GM19463 (cell line): ENCODE data around the gene COL5A1.
"Not testable (repeated sequence)": the region's sequence is repeated elsewhere in the genome, so short reads cannot be mapped to it uniquely, and the experiment has no call there.

ENCODE experiments used
- ATAC-seq: cut with Tn5 transposase; IDR thresholded peaks from one replicate; pipeline ENCODE4 v1.9.1; 2021; ENCODE audit warnings: mild to moderate bottlenecking, moderate library complexity; ENCODE audit not compliant: unreplicated experiment

The COL5A1 gene

DNA sequence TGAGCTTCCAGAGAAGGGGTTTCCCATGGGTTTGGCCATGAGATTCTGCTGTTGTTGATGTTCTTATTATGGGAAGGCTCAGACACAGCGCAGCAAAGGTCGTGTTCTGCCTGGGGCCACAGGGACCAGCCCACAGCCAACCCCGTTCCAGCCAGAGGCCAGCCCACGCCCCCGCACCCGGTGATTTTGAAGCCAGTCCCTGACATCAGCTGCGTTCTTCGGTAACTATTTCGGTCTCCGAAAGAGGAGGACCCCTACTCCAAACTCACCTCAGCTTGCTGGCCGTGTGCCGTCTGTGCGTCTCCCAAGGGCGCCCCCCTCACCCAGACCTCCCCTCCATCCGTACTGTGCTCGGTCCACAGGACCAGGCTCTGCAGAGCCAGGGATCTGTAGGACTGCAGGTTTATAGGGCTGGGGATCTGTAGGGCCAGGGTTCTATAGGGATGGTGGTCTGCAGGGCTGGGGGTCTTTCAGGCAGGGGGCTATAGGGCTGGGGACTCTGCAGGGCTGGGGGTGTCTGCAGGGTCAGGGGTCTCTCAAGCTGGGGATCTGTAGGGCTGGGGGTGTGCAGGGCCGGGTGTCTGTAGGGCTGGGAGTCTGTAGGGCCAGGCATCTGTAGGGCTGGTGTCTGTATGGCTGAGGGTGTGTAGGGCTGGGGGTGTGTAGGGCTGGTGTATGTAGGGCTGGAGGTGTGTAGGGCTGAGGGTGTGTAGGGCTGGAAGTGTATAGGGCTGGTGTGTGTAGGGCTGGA, 11.8 kb downstream of the COL5A1 start:
- ATAC-seq = no peak

DNA sequence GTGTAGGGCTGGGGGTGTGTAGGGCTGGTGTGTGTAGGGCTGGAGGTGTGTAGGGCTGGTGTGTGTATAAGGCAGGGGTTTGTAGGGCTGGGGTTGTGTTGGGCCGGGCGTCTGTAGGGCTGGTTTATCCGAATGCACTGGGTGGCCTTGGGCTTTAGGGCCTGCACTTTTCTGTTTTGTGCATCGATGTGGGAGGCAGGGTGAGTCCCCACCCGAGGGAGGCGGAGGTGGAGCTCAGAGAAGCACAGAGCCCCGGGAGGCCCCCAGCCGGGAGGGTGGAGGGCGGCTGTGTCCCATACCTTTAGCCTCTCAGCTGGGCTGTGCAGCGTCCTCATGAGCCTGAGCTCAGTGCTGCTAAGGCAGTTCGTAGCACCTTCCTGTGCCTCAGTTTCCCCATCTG, 13.5 kb downstream of the COL5A1 start:
- no peak for ATAC-seq

DNA sequence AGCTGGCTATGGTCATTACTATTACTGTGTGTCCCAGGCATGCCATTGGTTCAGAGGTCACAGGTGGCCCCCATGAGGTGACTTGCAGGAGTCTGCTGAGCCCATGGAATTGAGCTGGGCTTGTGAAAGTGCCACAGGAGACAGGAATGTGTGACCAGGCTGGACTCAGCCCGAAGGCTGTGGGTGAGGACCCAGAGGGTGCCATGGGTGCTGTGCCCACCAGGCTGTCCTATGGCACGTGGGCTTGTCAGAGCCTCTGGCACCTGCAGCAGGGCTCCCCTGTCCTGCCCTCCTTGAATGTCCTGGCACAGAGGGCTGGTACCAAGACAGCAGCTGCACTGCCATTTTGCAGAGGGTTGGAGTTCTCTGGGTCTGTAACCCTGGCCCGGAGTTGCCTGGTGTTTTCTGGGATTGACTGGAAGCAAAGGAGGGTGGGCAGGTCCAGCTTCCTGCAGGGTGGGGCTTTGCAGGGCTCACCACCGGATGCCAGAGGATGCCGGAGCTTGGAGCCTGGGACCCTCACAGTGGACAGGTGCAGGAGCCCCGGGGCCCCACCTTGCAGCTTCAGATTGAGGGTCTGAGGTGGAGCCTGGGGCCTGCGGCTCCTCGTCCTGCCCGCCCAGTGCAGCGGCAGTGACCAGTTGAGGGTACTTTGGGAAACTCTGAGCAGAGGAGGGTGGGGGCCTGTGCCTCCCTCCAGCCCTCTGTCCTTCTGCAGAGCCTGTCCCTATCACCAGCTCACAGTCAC, 14.2 kb downstream of the COL5A1 start:
- no peak for ATAC-seq

GRCh38 chr9:134656334-134657006, 14.9 kb downstream of the COL5A1 start:
- no peak for ATAC-seq

- ATAC-seq = no peak
Observed at GRCh38 chr9:134657666-134658377, 16.2 kb downstream of the COL5A1 start.

DNA sequence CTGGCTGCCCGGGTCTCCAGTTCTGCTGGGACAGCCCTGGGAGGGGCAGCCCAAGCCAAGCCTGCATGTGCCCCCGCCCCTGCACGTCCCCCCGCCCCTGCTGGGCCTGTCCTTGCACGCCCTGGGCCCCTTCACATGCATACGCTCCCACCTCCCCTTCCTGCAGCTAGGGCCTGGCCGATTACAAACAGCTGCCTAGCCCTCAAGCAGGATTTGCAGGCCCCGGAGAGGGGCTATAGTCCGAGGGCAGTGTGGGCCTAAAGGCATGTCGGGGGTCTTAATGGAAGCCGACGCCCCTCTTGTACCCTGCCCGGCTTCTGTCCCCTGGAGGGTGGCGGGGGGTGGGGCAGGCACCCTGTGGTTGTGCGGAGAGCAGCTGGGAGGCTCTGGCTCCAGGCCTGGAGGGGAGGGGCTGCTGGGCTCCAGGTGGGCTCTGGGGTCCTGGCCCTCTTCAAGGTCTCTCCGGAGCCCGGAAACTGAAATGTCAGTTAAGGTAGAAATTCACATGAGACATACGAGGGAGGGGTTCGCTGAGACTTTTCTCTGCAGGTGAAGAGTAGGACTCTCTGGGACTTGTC, 16.9 kb downstream of the COL5A1 start:
- no peak for ATAC-seq

GRCh38 chr9:134659688-134660131, 18.1 kb downstream of the COL5A1 start:
- no peak for ATAC-seq

GRCh38 chr9:134660407-134660806, 18.8 kb downstream of the COL5A1 start:
- no peak for ATAC-seq

- no peak for ATAC-seq
Observed at GRCh38 chr9:134661299-134661698, 19.7 kb downstream of the COL5A1 start.

DNA sequence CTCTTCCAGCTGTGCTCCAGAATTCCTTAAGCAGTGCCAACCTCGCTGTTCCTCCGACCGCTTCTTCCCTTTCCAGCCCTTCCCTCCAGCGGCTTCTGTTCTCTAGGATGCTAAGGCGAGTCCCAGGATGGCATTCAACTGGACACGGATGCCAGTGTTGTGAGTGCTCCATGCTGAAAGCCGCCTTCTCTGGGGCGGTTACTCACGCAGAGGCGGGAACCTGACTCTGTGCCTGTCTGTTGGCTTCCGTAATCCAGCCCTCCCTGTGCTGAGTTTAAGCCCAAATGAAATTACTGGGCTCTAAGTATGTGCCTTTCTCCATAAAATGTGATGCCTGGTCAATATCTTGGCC, 20.2 kb downstream of the COL5A1 start:
- ATAC-seq = no peak

GRCh38 chr9:134662143-134662876, 20.7 kb downstream of the COL5A1 start:
- no peak for ATAC-seq

DNA sequence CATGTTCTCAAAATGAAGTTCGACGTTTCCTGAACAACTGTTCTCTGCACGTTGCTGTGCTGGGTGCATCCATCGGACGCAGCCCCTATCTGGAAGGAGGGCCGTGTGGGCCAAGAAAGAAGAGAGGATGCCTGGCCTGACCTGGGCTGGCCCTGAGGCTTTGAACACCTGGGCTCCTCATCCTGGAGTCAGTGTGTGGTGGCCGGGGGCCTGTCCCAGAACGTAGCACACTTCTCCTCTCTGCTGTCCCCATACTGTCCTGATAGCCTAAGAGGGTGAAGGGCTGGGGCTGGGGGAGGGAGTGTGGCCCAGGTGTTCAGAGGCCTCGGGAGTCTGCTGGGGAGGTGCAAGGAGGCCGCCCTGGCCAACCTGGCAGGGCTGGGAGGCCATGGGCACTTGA, 21.5 kb downstream of the COL5A1 start:
- ATAC-seq = no peak

GRCh38 chr9:134663753-134664415, 22.3 kb downstream of the COL5A1 start:
- no peak for ATAC-seq

GRCh38 chr9:134664446-134664845, 22.8 kb downstream of the COL5A1 start:
- ATAC-seq = no peak

- ATAC-seq = no peak
Observed at GRCh38 chr9:134666208-134666607, 24.6 kb downstream of the COL5A1 start.

DNA sequence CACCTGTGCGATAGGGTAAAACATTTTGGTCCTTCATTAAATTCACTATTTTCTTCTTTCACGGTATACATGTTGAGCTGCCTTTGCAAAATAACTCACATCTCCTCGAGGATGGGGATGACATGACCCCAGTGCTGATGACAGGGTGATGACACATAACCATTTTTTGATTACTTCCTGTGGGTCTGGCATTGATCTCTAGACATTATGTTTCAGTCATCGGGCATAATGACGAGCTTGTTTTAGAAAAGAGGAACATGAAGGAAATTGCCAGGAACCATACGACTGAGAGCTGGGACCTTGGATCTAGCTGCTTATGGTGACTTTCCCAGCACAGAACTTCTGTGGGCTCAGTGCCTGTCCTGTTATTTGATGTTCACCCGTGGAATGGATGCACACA, 25.2 kb downstream of the COL5A1 start:
- no peak for ATAC-seq

DNA sequence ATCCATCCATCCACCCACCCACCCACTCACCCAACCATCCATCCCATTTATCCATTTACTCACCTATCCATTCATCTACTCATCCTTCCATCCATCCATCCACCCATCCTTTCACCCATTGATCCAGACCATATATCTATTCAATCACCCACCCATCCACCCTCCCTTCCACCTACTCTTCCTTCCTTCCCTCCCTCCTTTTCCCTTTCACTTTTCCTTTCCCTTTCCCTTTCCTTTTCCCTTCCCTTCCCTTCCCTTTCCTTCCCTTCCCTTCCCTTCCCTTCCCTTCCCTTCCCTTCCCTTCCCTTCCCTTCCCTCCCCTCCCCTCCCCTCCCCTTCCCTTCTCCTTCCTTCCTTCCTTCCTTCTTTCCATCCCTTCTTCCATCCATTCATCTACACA, 27.4 kb downstream of the COL5A1 start:
- ATAC-seq = not testable (repeated sequence)

DNA sequence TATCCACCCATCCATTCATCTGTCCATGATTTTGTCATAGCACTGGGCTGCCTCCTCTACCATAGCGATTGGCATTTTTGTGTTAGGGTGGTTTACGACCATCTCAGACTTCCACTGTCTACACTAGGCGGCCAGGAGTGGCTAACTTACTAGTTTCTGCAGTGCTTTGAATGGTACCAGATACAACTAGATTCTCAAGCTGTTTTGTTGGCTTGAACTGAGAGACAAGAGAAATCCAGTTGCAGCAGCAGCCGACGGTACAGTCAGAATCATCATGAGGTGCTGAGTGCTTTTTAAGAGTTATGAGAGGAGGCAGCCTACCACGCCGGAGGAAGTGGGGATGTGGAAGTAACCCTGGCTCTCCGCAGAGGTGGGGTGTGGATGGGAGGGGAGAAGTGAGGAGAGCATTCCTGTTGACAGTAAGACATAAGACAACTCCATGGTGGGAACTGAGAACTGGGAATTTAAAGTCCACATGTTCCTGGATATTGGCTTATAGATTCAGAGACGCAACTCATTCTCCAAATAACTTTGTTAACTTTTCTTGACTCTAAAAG, 27.9 kb downstream of the COL5A1 start:
- ATAC-seq = no peak

DNA sequence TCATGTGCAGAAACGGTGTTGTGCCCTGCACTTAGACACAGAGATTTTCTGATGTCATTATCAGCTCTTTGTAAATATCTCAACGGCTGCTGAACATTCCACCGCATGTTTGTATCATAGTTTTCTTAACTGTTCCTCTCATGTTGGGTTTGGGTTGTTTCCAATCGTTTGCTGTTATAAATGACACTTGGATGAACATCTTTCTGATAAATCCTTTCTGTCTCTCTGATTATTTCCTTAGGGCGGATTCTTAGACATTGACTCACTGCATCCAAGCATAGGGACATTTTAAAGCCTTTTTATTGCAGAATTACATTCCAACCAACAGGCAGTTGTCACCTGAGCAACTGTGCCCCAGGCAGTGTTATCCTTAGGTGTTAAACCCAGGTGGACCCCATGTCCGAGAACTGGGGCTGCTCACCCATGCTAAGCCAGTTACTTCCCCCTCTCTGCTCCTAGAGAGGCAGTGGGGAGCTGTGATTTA, 28.5 kb downstream of the COL5A1 start:
- no peak for ATAC-seq
